ENCODE data around the gene PRCP. TPM values are rescaled to one million over a fixed set of nuclear protein-coding genes. Genes with fewer than 3 reads are reported as not detected.

PRCP gene
- total and polyA plus RNA-seq, 2 donors (not counting 1 experiment from before 2014, with no cell fraction given) = 24.6 to 37.7 TPM

- Mint-ChIP-seq H3K27ac (no peak overlapping the region), H3K4me3 (no peak overlapping the region), H3K9me3 (ENCODE audit: insufficient read depth) (peaks cover 17% of the 10 kb centered on the region), H3K27me3 (peaks cover 33% of the 10 kb centered on the region), H3K4me1 (no peaks in the 10 kb centered on the region)
- ChIA-PET POLR2A (no interaction called here), CTCF (interaction anchor here (1.8 kb wide), 1 partner anchor 13 kb away, joined by 3 read pairs; no protein-coding TSS in a partner anchor)
- intact Hi-C loops (cut with micrococcal nuclease) = no loop called here
- TF ChIP-seq EZH2 (IDR thresholded peaks at IDR 0.05; ENCODE audit: borderline replicate concordance, insufficient read depth, low read depth, low read length, poor library complexity, severe bottlenecking) = no peak
- TF ChIP-seq CTCF (IDR thresholded peaks at IDR 0.05) = no peak
- Histone ChIP-seq H3K4me3 (ENCODE audit: control extremely low read depth in 1 of 5, extremely low read depth in 1 of 5, insufficient read depth in 1 of 5, low read depth in 2 of 5, low read length in 4 of 5) (no peak overlapping the region), H3K9me3 (ENCODE audit: control extremely low read depth in 1 of 3, control insufficient read depth in 2 of 3, insufficient read depth in 1 of 3, low read length in 2 of 3) (peaks cover 3 to 8% (median 7%) of the 10 kb centered on the region in 3 donors), H3K4me2 (replicated peaks; ENCODE audit: low read depth, low read length, poor library complexity, severe bottlenecking) (no peak overlapping the region), H3K36me3 (replicated peaks in 1 of 2; ENCODE audit: control extremely low read depth in 1 of 2, control insufficient read depth in 1 of 2, extremely low read depth in 1 of 2, insufficient read depth in 2 of 2, low read length in 1 of 2) (no peaks in the 10 kb centered on the region), H3K27ac (ENCODE audit: low read length in 2 of 2) (no peak overlapping the region), H3K4me1 (ENCODE audit: control insufficient read depth in 2 of 2, insufficient read depth in 2 of 2, low read length in 2 of 2) (no peaks in the 10 kb centered on the region), H4K20me1 (ENCODE audit: control insufficient read depth, insufficient read depth, low read length, poor library complexity, severe bottlenecking) (no peaks in the 10 kb centered on the region), H2AFZ (ENCODE audit: insufficient read depth, low read depth, low read length, poor library complexity, severe bottlenecking) (no peak overlapping the region), H3K79me2 (ENCODE audit: control insufficient read depth, insufficient read depth, low read length) (no peaks in the 10 kb centered on the region), H3K9ac (ENCODE audit: low read length) (no peak overlapping the region), H3K27me3 (replicated peaks in 1 of 4; ENCODE audit: control extremely low read depth in 1 of 4, control insufficient read depth in 3 of 4, insufficient read depth in 4 of 4, low read length in 3 of 4) (peaks cover 0 to 3% (median 0%) of the 10 kb centered on the region in 4 experiments)
- no peak for ATAC-seq (ENCODE audit: low read depth)
- DNase-seq = no peak
- 100% methylated on average over 1 of the region's 1 CpG for WGBS (ENCODE audit: insufficient coverage)
Measured at GRCh38 chr11:82778776-82779175, 121.5 kb downstream of the PRCP start.

- H3K9me3 Mint-ChIP-seq (ENCODE audit: insufficient read depth) = peaks cover 9% of the 10 kb centered on the region
- Histone ChIP-seq H3K4me3 (ENCODE audit: control extremely low read depth in 1 of 5, extremely low read depth in 1 of 5, insufficient read depth in 1 of 5, low read depth in 2 of 5, low read length in 4 of 5) (no peak overlapping the region), H3K9me3 (ENCODE audit: control extremely low read depth in 1 of 3, control insufficient read depth in 2 of 3, insufficient read depth in 1 of 3, low read length in 2 of 3) (peaks cover 0 to 7% (median 5%) of the 10 kb centered on the region in 3 donors), H4K20me1 (ENCODE audit: control insufficient read depth, insufficient read depth, low read length, poor library complexity, severe bottlenecking) (no peaks in the 10 kb centered on the region), H3K27me3 (replicated peaks in 1 of 4; ENCODE audit: control extremely low read depth in 1 of 4, control insufficient read depth in 3 of 4, insufficient read depth in 4 of 4, low read length in 3 of 4) (no peaks in the 10 kb centered on the region), H3K36me3 (replicated peaks in 1 of 2; ENCODE audit: control extremely low read depth in 1 of 2, control insufficient read depth in 1 of 2, extremely low read depth in 1 of 2, insufficient read depth in 2 of 2, low read length in 1 of 2) (no peaks in the 10 kb centered on the region), H3K4me1 (ENCODE audit: control insufficient read depth in 2 of 2, insufficient read depth in 2 of 2, low read length in 2 of 2) (no peaks in the 10 kb centered on the region), H3K4me2 (replicated peaks; ENCODE audit: low read depth, low read length, poor library complexity, severe bottlenecking) (no peak overlapping the region), H3K9ac (ENCODE audit: low read length) (no peak overlapping the region), H3K27ac (ENCODE audit: low read length in 2 of 2) (no peak overlapping the region), H3K79me2 (ENCODE audit: control insufficient read depth, insufficient read depth, low read length) (no peaks in the 10 kb centered on the region), H2AFZ (ENCODE audit: insufficient read depth, low read depth, low read length, poor library complexity, severe bottlenecking) (no peak overlapping the region)
- DNase-seq (no peak), ATAC-seq (ENCODE audit: low read depth) (no peak)
- ChIA-PET POLR2A (no interaction called here), CTCF (interaction anchor here (0.6 to 1.1 kb wide), 4 partner anchors 10 to 1043 kb away, joined by 3 to 6 read pairs (median 4); no protein-coding TSS in a partner anchor)
- TF ChIP-seq EZH2 (IDR thresholded peaks at IDR 0.05; ENCODE audit: borderline replicate concordance, insufficient read depth, low read depth, low read length, poor library complexity, severe bottlenecking) = no peak
- no peak for TF ChIP-seq CTCF (IDR thresholded peaks at IDR 0.05)
- no peak overlapping the region for H3K27ac Mint-ChIP-seq
- intact Hi-C loops (cut with micrococcal nuclease) = no loop called here
- 100% methylated on average over 2 of the region's 2 CpGs for WGBS (ENCODE audit: insufficient coverage)
- H3K27me3 Mint-ChIP-seq = peaks cover 38% of the 10 kb centered on the region
- H3K4me3 Mint-ChIP-seq = no peak overlapping the region
- no peaks in the 10 kb centered on the region for H3K4me1 Mint-ChIP-seq
Measured at GRCh38 chr11:82776377-82776776, 123.9 kb downstream of the PRCP start.

All from B cell (primary cell).